Left forelimb (tissue), 1 donor: ENCODE measurements around the gene BICC1.

Experiments used
- DNase-seq: peaks from one replicate; pipeline ENCODE4 v3.0.0-alpha.2; 2018; ENCODE audit warnings: low spot score

Gene BICC1

DNA sequence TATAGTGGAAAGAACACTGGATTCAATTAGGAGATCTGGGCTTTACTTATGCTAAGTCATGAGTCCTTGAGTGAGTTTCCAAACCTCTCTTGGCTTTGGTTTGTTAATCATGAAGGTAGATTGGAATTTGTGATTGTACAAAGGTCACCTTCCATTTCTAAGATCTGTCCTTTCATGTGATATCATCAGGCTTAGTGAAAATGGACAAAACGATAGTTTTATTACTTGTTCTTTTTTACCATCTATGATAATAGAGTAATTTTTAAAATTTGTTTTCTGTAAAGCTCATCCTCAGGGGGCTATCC, 309.0 kb downstream of the BICC1 start:
- DNase-seq, result no peak

GRCh38 chr10:58823983-58824382, 311.3 kb downstream of the BICC1 start:
- no peak for DNase-seq

DNA sequence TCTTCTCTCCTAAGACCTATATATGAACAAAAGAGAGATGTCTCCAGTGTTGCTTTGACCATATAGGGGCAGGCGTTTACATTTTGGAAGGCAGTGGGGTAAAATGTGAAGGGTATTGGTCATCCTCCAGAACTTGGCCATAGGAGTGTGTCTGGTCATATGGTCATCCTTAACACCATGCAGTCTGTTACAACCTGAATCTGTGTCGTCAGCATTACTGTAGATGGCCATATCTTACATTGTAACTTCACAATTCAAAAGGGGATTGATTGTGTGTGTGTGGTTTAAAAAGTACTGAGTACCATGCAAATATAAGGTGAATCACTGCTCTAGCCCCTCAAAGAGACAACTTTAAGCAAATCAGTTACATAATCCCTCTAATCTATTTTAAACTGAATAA, 311.7 kb downstream of the BICC1 start:
- DNase-seq, result no peak

- no peak for DNase-seq
Observed at GRCh38 chr10:58826694-58827093, 314.0 kb downstream of the BICC1 start.

DNA sequence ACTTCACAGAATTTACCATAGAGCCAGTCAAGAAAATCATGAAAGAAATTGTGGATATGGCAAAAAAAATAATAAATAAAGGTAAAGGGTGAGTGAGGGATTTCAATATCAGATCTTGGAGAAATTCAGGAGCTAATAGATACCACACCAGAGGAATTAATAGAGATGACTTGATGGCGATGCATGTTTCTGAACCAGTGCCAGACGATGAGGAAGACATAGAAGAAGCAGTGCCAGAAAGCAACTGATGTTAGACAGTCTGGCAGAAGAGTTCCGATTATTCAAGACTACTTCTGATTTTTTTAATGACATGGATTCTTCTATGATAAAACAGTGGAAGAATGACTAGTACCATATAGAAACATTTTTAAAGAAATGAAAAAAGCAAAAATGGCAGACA, 314.7 kb downstream of the BICC1 start:
- no peak for DNase-seq

DNA sequence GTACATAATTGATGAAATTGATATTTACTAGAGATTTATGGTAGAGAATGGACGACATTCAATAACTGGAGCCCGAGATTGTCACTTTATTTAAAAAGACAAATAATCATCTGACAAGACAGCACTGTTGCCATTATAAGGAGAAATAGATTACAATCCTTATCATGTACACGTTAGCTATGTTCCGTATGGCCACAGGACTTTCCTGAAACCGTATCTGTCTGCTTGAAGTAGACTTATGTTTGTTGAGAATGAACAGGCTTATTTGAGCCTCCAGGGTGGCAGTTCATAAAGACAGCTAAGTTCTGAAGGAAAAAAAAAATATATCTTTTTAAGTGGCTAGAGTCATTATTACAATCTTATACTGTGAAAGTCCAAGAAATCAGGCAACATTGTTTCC, 317.2 kb downstream of the BICC1 start:
- no peak for DNase-seq

- DNase-seq, result no peak
Observed at GRCh38 chr10:58830697-58831096, 318.0 kb downstream of the BICC1 start.

GRCh38 chr10:58833771-58834561, 321.3 kb downstream of the BICC1 start:
- DNase-seq, result no peak

- DNase-seq, result no peak
Observed at GRCh38 chr10:58836176-58836700, 323.6 kb downstream of the BICC1 start.

DNA sequence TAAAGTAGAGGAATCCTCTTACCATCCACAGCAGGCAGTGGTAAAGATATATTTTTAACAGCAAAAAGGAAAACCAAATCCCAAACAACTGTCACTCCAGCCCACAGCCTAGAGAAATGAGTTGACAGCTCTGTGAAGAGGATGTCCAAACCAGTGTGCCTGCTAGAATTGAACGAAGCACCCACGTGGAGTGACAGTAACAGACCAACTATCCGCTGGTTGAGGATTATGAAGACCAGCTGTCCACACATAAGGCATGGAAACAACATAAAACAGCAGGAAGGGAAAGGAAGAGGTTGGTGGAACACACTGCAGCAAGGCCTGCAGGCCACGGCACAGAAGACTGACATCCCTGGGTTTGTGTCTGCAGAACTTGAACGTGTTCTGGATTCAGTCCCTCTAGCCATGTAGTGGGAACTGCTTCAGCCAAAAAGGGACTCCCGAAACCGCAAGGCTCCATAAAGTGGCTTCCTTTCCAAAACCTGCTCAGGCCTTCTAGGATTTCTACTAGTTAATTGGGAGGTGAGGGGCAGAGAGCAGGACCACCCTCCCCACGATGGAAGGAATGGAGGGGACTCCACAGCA, 324.4 kb downstream of the BICC1 start:
- no peak for DNase-seq

- no peak for DNase-seq
Observed at GRCh38 chr10:58837826-58838225, 325.2 kb downstream of the BICC1 start.

GRCh38 chr10:58838561-58839208, 326.0 kb downstream of the BICC1 start:
- DNase-seq, result no peak

DNA sequence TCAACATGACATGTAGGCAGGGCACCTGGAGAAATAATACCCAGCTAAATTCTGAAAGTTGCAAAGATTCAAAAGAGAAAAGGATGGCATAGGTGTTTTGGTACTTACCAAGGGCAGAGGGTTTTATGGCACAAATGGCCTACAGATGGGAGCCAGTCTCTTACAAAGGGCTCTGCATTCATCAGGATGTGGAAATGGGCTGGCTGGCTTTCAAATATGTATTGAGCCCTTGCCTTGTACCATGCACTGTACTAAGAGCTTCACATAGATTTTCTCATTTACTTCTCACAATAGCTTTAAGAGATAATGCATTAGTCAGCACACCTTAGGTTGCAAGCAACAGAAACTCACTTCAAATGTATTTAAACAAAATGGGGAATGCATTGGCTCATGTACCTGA, 327.1 kb downstream of the BICC1 start:
- no peak for DNase-seq

DNA sequence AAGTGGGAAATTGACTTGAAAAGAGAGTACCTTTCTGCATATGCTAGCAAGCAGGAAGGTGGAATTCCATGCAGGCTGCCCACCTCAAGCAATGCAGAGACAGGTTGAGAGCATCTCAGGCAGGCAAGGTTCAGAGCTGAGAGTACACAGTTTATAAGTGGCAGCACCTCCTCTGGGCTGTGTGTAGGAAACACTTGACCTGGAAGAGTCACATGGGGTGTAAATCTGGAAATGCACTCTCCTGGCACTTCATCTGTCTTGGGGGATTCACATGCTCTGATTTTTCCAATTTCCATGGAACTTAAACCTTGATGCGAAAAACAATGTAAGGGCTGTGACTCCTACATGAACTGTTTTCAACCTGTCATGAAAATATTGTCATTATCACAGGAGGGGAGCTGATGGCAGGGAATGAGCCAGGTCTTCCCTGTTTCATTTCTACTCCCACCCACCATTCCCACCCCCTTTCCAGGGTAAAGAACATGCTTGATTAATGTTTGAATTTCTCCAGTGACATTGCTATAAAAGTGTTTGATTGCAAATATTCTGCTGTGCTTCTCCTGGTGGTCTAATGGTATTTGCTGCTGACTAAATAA, 328.3 kb downstream of the BICC1 start:
- DNase-seq, result no peak

DNA sequence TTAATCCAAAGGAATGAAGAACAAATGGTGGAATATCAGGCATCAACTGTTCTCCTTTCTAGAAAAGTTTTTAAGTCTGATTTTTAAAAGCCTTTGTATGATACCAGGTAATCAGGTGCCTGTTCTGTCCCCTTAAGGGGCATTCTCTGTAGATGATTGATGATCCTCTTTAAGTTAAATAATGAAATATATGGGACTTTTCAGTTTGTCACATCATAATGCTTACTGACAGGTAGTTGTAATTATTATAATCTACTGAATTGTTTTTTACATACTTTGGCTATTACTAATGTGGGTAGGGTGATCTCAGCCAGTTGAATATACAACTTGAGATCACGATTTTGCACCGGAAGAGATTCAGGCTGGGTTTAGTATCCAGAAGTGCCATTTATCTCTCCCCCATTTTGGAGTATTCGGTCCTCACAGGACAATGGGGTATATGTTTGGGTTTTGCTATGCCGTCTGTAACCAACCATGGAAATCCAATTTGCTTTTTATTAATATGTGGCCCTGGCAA, 330.2 kb downstream of the BICC1 start:
- DNase-seq, result no peak

GRCh38 chr10:58843760-58844159, 331.1 kb downstream of the BICC1 start:
- no peak for DNase-seq

DNA sequence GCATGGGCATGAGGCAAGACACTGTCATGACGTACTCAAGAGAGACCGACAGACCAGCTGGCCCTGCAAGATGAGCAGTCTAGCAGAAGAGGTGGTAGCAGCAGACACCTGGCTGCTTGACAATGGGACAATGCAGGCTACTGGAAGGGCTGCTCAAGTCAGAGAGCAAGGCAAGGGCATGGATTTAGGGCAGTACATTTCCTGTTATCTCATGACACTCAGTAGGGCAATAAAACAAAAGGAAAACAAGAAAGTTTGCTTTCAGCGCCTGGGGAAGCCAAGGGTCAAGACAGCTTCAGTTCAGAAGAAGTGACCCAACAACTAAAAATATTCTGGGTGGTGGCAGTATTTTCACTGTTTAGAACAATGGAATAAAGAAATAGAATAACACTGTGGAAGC, 332.0 kb downstream of the BICC1 start:
- DNase-seq, result no peak

DNA sequence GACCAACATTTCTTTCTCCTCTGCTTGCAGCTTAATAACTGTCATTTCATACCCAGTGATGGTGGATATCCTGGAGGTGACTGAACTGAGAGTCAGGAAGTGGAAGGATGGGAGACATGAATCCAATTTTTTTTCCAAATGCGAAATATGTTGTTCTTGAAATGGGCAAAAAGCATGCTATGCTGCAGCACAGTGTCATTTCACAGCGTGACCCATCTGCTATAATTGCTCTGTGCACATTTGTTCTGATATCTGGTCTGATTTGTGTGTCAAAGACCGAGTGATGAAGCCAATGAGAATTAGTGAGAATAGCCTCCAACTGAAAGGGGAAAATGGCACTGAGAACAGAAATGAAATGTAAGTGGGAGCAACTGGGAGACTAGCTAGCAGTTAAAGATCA, 334.2 kb downstream of the BICC1 start:
- no peak for DNase-seq

DNA sequence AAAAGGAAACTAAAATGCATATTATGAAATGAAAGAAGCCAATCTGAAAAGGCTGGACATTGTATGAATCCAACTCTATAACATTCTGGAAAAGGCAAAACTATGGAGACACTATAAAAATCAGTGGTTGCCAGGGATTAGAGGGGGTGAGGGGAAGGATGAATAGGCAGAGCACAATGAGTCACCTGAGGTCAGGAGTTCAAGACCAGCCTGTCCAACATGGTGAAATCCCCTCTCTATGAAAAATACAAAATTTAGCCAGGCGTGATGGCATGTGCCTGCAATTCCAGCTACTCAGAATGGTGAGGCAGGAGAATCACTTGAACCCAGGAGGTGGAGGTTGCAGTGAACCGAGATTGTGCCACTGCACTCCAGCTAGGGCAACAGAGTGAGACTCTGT, 338.9 kb downstream of the BICC1 start:
- DNase-seq, result no peak

DNA sequence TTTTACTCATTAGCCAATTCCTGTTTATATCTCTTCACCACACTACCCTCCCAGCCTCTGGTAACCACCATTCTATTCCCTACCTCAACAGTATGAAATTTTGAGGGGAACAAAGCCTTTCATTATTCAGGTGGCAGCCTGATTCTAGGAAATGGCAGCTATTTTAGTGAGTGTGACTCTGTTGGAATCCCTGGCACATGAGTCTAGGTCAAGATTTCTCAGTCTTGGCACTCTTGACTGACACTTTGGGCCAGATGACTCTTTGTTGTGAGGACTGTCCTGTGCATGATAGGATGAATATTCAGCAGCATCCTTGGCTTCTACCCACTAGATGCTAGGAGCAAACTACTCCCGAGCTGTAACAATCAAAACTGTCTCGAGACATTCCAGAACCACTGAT, 341.0 kb downstream of the BICC1 start:
- no peak for DNase-seq

DNA sequence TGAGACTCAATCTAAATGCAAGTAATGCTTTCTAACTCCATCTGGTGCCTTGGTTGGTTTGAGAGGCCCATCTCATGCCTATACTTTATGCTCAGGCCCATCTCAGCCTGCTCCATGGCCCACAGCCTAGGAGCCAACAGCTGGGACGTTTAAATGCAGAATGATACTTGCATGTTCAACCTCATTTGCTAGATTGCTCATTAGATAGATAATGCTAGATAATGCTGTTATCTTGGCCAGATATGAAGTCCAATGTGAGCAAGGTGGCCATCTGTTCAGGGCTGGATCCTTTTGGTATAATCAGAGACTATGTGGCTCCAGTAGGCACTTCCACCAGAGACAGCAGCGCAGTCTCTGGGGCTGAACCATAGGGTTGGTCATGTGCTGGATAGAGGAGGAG, 342.1 kb downstream of the BICC1 start:
- no peak for DNase-seq

- no peak for DNase-seq
Observed at GRCh38 chr10:58856508-58857240, 344.0 kb downstream of the BICC1 start.
